ENCODE data around the gene PVALB. TPM values are rescaled to one million over a fixed set of nuclear protein-coding genes. Genes with fewer than 3 reads are reported as not detected.

PVALB gene
- total RNA-seq, 4 donors from 2014 or later: not detected

- TF ChIP-seq CTCF (IDR thresholded peaks at IDR 0.05): no peak
- ATAC-seq (ENCODE audit: low FRiP score): no peak
- DNase-seq (ENCODE audit: low spot score): no peak
These were observed 56.0 kb downstream of the PVALB start for GRCh38 chr22:36760786-36761185.

GRCh38 chr22:36759481-36760159 is 57.2 kb downstream of the PVALB start:
- TF ChIP-seq CTCF (IDR thresholded peaks at IDR 0.05): no peak
- DNase-seq (ENCODE audit: low spot score) (no peak), ATAC-seq (ENCODE audit: low FRiP score) (no peak)

GRCh38 chr22:36758792-36759271 is 58.0 kb downstream of the PVALB start:
- DNase-seq (ENCODE audit: low spot score) (no peak), ATAC-seq (ENCODE audit: low FRiP score) (no peak)
- TF ChIP-seq CTCF (IDR thresholded peaks at IDR 0.05): no peak

GRCh38 chr22:36757668-36758211 is 59.1 kb downstream of the PVALB start:
- ATAC-seq (ENCODE audit: low FRiP score) (peak; percentile 39), DNase-seq (ENCODE audit: low spot score) (peak; percentile 79)
- peak in 1 of 3 donors; percentile 31 for TF ChIP-seq CTCF (IDR thresholded peaks at IDR 0.05)

- ATAC-seq (ENCODE audit: low FRiP score): no peak
- TF ChIP-seq CTCF (IDR thresholded peaks at IDR 0.05): no peak
- DNase-seq (ENCODE audit: low spot score): no peak
These were observed 59.8 kb downstream of the PVALB start for GRCh38 chr22:36756746-36757655.

GRCh38 chr22:36756031-36756430 is 60.8 kb downstream of the PVALB start:
- ATAC-seq (ENCODE audit: low FRiP score): no peak
- no peak for TF ChIP-seq CTCF (IDR thresholded peaks at IDR 0.05)
- no peak for DNase-seq (ENCODE audit: low spot score)
